CD4-positive, alpha-beta T cell (primary cell): ENCODE data around the gene PHTF2. TPM values are rescaled to one million over a fixed set of nuclear protein-coding genes. Genes with fewer than 3 reads are reported as not detected.

ENCODE experiments used
- ATAC-seq: fragments of 200-7000 bp; cut with Tn5 transposase; one replicate; pipeline ENCODE4 v1.10.0; 2022; ENCODE audit warnings: mild to moderate bottlenecking; ENCODE audit not compliant: poor library complexity
- CTCF ChIA-PET: fragments of 350-600 bp; sonication (Branson Sonifier 250); formaldehyde crosslinking; loops from one replicate; lab custom pipeline; 2021; ENCODE audit warnings: antibody characterized with exemption, inconsistent platforms; lab: Charles Lee
- POLR2A ChIA-PET: fragments of 350-600 bp; sonication (Branson Sonifier 250); formaldehyde crosslinking; loops from one replicate; lab custom pipeline; 2021; ENCODE audit warnings: antibody characterized with exemption, inconsistent platforms; lab: Charles Lee
- DNase-seq, 14 experiments: peaks; one replicate each; pipeline ENCODE4 v3.0.0-alpha.2; 2013 to 2020; ENCODE audit warnings: mixed read lengths in 2 of 14
- H3K27ac ChIP-seq, 2 donors: one replicate each; pipeline versions ENCODE4 v1.5.1 to v1.7.0; 2013; ENCODE audit warnings: low read length in 2 of 2, low read depth in 1 of 2, mild to moderate bottlenecking in 1 of 2
- H3K27me3 ChIP-seq, 2 experiments: 1 replicate in 1 of 2; 2 replicates in 1 of 2; pipeline versions ENCODE4 v1.6.1 to v1.7.0; 2013; ENCODE audit warnings: low read length in 2 of 2, control low read depth in 1 of 2, mild to moderate bottlenecking in 1 of 2, moderate library complexity in 1 of 2; ENCODE audit not compliant: insufficient read depth in 2 of 2, control insufficient read depth in 1 of 2
- H3K36me3 ChIP-seq: one replicate; pipeline ENCODE4 v1.6.1; 2013; ENCODE audit warnings: low read length, control low read depth; ENCODE audit not compliant: insufficient read depth
- H3K4me1 ChIP-seq: one replicate; pipeline ENCODE4 v1.6.1; 2013; ENCODE audit warnings: low read length, control low read depth; ENCODE audit not compliant: insufficient read depth
- H3K4me3 ChIP-seq: one replicate; pipeline ENCODE4 v1.5.1; 2013; ENCODE audit warnings: mild to moderate bottlenecking, low read length, moderate library complexity
- H3K9me3 ChIP-seq, 2 experiments: 1 replicate in 1 of 2; 2 replicates in 1 of 2; pipeline versions ENCODE4 v1.6.1 to v1.7.0; 2013; ENCODE audit warnings: low read length in 2 of 2, mild to moderate bottlenecking in 2 of 2, control low read depth in 1 of 2, moderate library complexity in 1 of 2; ENCODE audit not compliant: control insufficient read depth in 1 of 2, insufficient read depth in 1 of 2
- H3K27ac Mint-ChIP-seq: one replicate; pipeline ENCODE4 v1.8.0; 2020; ENCODE audit warnings: mixed read lengths
- H3K27me3 Mint-ChIP-seq: one replicate; pipeline ENCODE4 v1.8.0; 2021; ENCODE audit warnings: mixed read lengths
- H3K36me3 Mint-ChIP-seq: one replicate; pipeline ENCODE4 v1.8.0; 2021; ENCODE audit warnings: low read depth, mixed read lengths
- H3K4me1 Mint-ChIP-seq: one replicate; pipeline ENCODE4 v1.8.0; 2021; ENCODE audit warnings: low read depth, mixed read lengths
- H3K4me3 Mint-ChIP-seq: one replicate; pipeline ENCODE4 v1.8.0; 2020; ENCODE audit warnings: mild to moderate bottlenecking, mixed read lengths
- H3K9me3 Mint-ChIP-seq: one replicate; pipeline ENCODE4 v1.8.0; 2020; ENCODE audit warnings: mixed read lengths
- CTCF ChIP-seq: fragments of 200-600 bp; IDR thresholded peaks from one replicate; pipeline ENCODE4 v1.8.0; 2022; ENCODE audit warnings: antibody characterized with exemption, mild to moderate bottlenecking
- intact Hi-C, 2 experiments: fragments of 100-400 bp; cut with DNase I in 1 of 2; cut with micrococcal nuclease in 1 of 2; formaldehyde crosslinking; loops; one replicate each; pipeline versions ENCODE4 v1.15.1 to v1.9.0; 2023 to 2025; cut with DNase I, micrococcal nuclease
- total RNA-seq, 174 experiments: library from RNA in 2 of 174; stranded (reverse) in 2 of 174; gene quantifications; one replicate each; pipeline ENCODE4 v1.2.3 and lab custom pipeline; 2021 to 2026

Gene PHTF2
- total RNA-seq, 2 experiments from 2014 or later: 22.6 to 23.5 TPM

- Mint-ChIP-seq H3K4me3 (no peak overlapping the region), H3K36me3 (peaks cover 67% of the 10 kb centered on the region), H3K9me3 (no peaks in the 10 kb centered on the region), H3K27me3 (no peaks in the 10 kb centered on the region), H3K27ac (no peak overlapping the region), H3K4me1 (peaks cover 16% of the 10 kb centered on the region)
- DNase-seq (no peak), ATAC-seq (no peak)
- Histone ChIP-seq H3K27ac (no peak overlapping the region), H3K36me3 (peaks cover 64% of the 10 kb centered on the region), H3K9me3 (no peaks in the 10 kb centered on the region), H3K4me1 (no peaks in the 10 kb centered on the region), H3K4me3 (no peak overlapping the region), H3K27me3 (no peaks in the 10 kb centered on the region)
- TF ChIP-seq CTCF: no peak
- intact Hi-C loops: no loop called here
- ChIA-PET POLR2A (no interaction called here), CTCF (no interaction called here)
Observed at GRCh38 chr7:77770316-77770715, 28.3 kb upstream of the PHTF2 start.

- peaks cover 9% of the 10 kb centered on the region for H3K4me1 Mint-ChIP-seq
- ATAC-seq (no peak), DNase-seq (no peak)
- H3K4me1 ChIP-seq: no peaks in the 10 kb centered on the region
- H3K4me3 Mint-ChIP-seq: no peak overlapping the region
- no peaks in the 10 kb centered on the region for H3K27me3 Mint-ChIP-seq
- intact Hi-C loops: no loop called here
- no peaks in the 10 kb centered on the region for H3K27me3 ChIP-seq
- no peak for TF ChIP-seq CTCF
- H3K27ac ChIP-seq: no peak overlapping the region
- CTCF ChIA-PET: interaction anchor here (1.0 kb wide), 1 partner anchor 121 kb away, joined by 3 read pairs; no protein-coding TSS in a partner anchor
- no peaks in the 10 kb centered on the region for H3K9me3 ChIP-seq
- POLR2A ChIA-PET: interaction anchor here (1.5 kb wide), 1 partner anchor 27 kb away, joined by 3 read pairs; the partner anchor contains the start of gene PHTF2
- peaks cover 76% of the 10 kb centered on the region for H3K36me3 Mint-ChIP-seq
- H3K36me3 ChIP-seq: peaks cover 61% of the 10 kb centered on the region
- peak overlapping the region; percentile 4 for H3K27ac Mint-ChIP-seq
- no peak overlapping the region for H3K4me3 ChIP-seq
- H3K9me3 Mint-ChIP-seq: no peaks in the 10 kb centered on the region
Observed at GRCh38 chr7:77771901-77772300, 26.7 kb upstream of the PHTF2 start.

GRCh38 chr7:77778535-77778934, 20.0 kb upstream of the PHTF2 start:
- no peak for TF ChIP-seq CTCF
- H3K27ac ChIP-seq: no peak overlapping the region
- ChIA-PET CTCF (no interaction called here), POLR2A (no interaction called here)
- ATAC-seq: no peak
- H3K36me3 ChIP-seq: peaks cover 50% of the 10 kb centered on the region
- H3K9me3 ChIP-seq: no peaks in the 10 kb centered on the region
- H3K9me3 Mint-ChIP-seq: no peaks in the 10 kb centered on the region
- H3K4me3 Mint-ChIP-seq: no peak overlapping the region
- no peaks in the 10 kb centered on the region for H3K27me3 ChIP-seq
- H3K4me3 ChIP-seq: no peak overlapping the region
- no peaks in the 10 kb centered on the region for H3K4me1 ChIP-seq
- no peaks in the 10 kb centered on the region for H3K27me3 Mint-ChIP-seq
- DNase-seq: no peak
- peaks cover 68% of the 10 kb centered on the region for H3K36me3 Mint-ChIP-seq
- intact Hi-C loops: no loop called here
- no peak overlapping the region for H3K27ac Mint-ChIP-seq
- H3K4me1 Mint-ChIP-seq: peaks cover 6% of the 10 kb centered on the region
